Measurements from ENCODE around the gene FBXW8.

FBXW8 gene

DNA sequence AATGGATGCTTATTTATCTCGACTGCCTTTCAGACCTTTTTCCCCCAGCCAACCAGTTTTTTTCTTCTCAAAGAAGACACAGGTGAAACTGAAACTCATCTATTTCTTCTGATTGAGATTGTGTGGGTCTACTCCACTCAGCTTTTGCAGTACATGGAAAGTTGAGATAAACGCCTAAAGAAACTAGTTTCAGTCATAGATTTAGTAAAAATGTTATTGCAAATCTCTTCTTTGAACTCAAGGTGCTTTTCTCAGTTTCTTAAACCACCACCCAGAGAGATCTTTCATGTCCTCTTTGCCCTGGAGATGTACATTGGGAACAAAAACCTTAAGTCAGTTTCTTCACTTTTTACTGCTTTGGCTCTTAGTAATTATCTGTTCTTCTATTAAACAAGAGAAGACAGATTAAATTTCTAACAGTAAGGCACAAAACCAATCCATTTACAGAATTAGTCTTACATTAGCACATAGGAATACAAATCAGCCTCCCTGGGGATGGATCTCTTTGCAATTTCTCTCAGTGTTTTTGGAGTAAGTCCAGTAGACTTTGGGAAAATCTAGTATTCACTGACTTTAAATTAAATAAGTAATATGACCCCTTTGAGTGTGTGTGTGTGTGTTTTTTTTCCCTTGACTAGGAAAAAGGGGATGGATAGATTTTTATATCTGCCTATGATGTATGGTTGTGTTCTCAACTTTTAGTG lies 11.6 kb downstream of the FBXW8 start:
- DNase-seq (ENCODE audit: low read depth), result no peak
- no peak overlapping the region for H3K4me3 ChIP-seq (ENCODE audit: low read depth, low read length)
- TF ChIP-seq, protein P1, sequence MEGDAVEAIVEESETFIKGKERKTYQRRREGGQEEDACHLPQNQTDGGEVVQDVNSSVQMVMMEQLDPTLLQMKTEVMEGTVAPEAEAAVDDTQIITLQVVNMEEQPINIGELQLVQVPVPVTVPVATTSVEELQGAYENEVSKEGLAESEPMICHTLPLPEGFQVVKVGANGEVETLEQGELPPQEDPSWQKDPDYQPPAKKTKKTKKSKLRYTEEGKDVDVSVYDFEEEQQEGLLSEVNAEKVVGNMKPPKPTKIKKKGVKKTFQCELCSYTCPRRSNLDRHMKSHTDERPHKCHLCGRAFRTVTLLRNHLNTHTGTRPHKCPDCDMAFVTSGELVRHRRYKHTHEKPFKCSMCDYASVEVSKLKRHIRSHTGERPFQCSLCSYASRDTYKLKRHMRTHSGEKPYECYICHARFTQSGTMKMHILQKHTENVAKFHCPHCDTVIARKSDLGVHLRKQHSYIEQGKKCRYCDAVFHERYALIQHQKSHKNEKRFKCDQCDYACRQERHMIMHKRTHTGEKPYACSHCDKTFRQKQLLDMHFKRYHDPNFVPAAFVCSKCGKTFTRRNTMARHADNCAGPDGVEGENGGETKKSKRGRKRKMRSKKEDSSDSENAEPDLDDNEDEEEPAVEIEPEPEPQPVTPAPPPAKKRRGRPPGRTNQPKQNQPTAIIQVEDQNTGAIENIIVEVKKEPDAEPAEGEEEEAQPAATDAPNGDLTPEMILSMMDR (IDR thresholded peaks at IDR 0.05; ENCODE audit: control insufficient read depth, extremely low read depth, insufficient read depth), result no peak

DNA sequence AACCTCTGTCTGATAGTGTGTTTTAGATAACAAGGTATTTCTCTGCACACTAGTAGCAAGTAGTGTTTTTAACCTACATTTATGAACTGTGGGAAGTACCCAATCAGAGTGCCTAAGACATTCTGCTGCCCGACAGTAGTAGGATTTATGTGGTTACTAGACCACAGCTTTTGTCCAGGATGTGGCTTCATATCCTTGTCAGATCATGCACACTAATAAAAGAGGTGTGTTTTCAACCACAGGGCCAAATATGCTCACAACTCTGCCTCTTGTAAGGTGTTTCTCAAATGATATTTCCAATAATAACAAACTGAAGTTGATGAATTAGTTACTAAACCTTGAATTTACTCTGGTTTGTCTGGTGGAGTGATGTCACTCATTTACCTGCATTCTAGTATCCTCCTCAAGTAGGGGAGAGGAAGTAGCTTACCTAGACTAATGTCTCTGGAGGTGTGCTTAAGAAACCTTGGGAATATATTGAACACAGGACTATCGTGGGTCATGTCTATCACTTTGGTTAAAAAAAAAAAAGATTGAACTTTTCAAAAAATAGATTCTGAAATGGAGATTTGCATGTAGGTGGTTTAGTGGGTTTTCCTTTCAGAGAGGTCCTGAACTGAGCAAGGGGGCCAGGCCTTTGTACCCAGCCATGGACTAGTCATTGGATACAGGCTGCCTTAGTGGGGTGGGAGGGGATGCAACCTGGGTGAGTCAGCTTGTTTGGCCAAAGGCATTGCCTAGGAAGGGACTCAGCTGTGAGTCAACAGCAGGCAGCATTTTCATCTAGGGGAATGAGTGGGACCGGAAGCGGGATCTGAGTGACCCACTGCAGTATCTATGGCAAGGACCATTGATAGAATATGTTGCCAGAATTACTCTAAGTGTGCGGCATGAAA lies 14.1 kb downstream of the FBXW8 start:
- no peak for DNase-seq (ENCODE audit: low read depth)
- no peak overlapping the region for H3K4me3 ChIP-seq (ENCODE audit: low read depth, low read length)
- TF ChIP-seq, protein P1 (IDR thresholded peaks at IDR 0.05; ENCODE audit: control insufficient read depth, extremely low read depth, insufficient read depth), result no peak

DNA sequence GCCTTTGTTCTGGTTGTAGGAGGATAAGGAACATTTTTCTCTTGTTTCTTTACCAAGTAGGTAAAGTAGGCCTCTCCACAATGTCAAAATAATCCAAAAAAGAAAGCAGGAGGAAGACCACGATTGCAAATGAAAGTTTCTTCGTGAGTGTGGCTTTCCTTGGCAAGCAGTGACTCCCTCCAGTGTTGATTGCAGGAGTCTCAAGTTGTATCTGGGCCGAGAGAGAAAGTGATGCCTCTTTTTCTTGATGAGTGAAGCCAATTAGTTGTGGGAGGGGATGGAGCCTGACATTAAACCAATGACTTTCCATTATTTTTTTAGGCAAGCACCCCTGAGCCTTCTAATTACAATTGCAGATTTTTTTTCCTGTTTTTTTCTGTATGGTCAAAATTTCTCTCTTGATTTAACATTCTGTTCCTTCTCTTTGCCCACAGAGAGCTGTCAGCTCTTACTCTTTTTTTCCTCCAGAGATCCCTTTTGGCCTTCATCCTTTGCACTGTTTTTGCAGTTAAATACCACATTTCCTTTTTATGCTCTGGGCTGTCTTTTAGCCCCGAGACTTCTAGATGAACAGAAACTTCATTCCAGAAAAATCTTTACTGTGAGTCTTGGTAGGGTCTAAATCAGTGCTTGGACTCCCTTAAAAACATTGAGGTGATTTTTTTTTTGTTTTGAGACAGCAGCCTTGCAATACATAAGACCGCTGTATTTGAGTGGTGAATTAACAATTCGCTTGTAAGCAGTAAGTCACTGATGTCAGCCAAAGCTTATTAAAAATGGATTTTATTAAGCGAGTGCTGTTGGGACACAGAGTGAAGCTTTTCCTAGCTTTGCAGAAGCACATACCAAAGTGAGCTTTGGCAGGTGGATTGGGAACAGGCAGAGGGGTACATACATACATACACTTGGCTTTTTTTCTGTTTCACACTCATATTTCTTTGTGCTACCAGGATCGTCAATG lies 15.8 kb downstream of the FBXW8 start:
- DNase-seq (ENCODE audit: low read depth), result no peak
- no peak overlapping the region for H3K4me3 ChIP-seq (ENCODE audit: low read depth, low read length)
- TF ChIP-seq, protein P1 (IDR thresholded peaks at IDR 0.05; ENCODE audit: control insufficient read depth, extremely low read depth, insufficient read depth), result no peak

DNA sequence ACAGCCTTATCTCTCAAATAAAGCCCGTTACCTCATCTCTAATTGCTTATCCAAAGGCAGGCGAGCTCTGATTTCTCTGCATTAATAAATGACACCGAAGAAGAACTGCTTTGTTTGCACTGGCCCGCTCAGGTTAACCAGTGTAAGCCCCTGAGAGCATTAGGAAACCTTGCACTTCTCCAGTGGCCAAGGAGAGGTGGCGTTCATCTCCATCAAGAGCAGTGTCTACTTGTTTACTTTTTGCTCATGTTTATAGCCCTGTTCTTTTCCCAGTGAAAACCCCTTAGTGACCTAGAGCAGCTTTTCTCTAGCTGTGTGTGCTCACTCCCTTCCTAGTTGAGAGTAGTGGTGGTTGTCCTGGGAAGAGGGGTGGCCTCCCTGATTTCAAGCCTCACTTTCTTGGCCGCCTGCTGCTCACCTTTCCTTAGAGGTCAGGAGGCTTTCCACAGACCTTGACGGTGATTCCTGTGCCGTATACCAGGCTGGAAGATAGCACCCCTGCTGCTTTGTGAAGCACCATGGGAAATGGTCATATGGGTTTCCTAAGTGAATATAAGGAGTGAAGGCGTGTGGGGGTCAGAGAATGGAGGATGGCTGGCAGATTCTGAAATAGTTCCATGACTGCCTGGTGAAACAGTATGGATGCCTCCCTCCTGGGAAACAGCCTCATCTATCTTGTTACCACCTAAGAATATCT lies 16.6 kb downstream of the FBXW8 start:
- no peak overlapping the region for H3K4me3 ChIP-seq (ENCODE audit: low read depth, low read length)
- no peak for DNase-seq (ENCODE audit: low read depth)
- TF ChIP-seq, protein P1 (IDR thresholded peaks at IDR 0.05; ENCODE audit: control insufficient read depth, extremely low read depth, insufficient read depth), result no peak

DNA sequence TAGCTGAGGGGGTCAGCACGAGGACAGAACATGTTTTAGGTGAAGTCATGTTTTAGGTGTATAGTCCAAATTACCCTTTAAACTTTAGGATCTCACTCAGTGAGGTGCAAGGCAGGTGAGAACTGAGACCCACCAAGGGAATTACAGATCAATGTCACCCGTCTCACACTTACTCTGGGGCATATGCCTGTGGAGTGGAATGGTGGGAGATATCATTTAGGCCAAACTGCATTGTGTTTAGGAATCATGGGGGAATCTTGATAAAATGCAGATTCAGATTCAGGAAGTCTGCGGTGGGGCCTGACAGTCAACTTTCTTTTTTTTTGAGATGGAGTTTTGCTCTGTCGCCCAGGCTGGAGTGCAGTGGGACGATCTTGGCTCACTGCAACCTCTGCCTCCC lies 17.8 kb downstream of the FBXW8 start:
- TF ChIP-seq, protein P1 (IDR thresholded peaks at IDR 0.05; ENCODE audit: control insufficient read depth, extremely low read depth, insufficient read depth), result no peak
- H3K4me3 ChIP-seq (ENCODE audit: low read depth, low read length), result no peak overlapping the region
- no peak for DNase-seq (ENCODE audit: low read depth)

GRCh38 chr12:116929885-116930284 lies 19.1 kb downstream of the FBXW8 start:
- TF ChIP-seq, protein P1 (IDR thresholded peaks at IDR 0.05; ENCODE audit: control insufficient read depth, extremely low read depth, insufficient read depth), result no peak
- no peak for DNase-seq (ENCODE audit: low read depth)
- H3K4me3 ChIP-seq (ENCODE audit: low read depth, low read length), result no peak overlapping the region
